HG02588 (cell line): ENCODE measurements around the gene CMAS.

Experiments
- ATAC-seq: cut with Tn5 transposase; IDR thresholded peaks from one replicate; pipeline ENCODE4 v1.9.1; 2021; ENCODE audit warnings: mild to moderate bottlenecking, moderate library complexity; ENCODE audit not compliant: unreplicated experiment

The CMAS gene

GRCh38 chr12:22105542-22105941, 59.5 kb downstream of the CMAS start:
- ATAC-seq: no peak

DNA sequence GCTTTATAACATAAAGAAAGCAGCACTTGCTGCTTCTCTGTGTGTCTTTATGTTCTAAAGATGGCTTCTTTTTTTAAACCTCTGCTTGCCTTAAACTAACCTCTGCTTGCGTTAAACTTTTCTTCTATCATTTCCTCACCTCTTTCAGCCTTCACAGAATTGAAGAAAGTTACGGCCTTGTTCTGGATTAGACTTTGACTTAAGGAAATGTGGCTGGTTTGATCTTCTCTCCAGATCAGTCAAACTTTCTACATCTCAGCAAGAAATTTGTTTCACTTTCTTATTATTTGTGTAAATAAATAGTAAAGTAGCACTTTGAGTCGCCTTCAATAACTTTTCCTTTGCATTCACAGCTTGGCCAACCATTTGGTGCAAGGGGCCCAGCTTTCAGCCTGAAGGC, 64.2 kb downstream of the CMAS start:
- ATAC-seq: no peak
